Cardiac muscle cell (in vitro differentiated cells and primary cell): ENCODE results near the gene FBXO24. TPM values are rescaled to one million over a fixed set of nuclear protein-coding genes. Genes with fewer than 3 reads are reported as not detected.
"Not testable (repeated sequence)": the region's sequence is repeated elsewhere in the genome, so short reads cannot be mapped to it uniquely, and the experiment has no call there.

ENCODE experiments used
- DNase-seq, 2 donors: peaks; one replicate each; pipeline versions ENCODE4 v3.0.0 to v3.0.0-alpha.2; 2010 to 2017; ENCODE audit warnings: low read depth in 1 of 2, low spot score in 1 of 2
- H3K27ac ChIP-seq: fragments of 200-600 bp; sonication (generic); 2 replicates; pipeline ENCODE4 v1.5.1; 2016
- H3K27me3 ChIP-seq: fragments of 200-600 bp; sonication (generic); 2 replicates; pipeline ENCODE4 v1.6.0; 2016; ENCODE audit warnings: control low read depth
- H3K36me3 ChIP-seq: fragments of 200-600 bp; sonication (generic); 2 replicates; pipeline ENCODE4 v1.5.1; 2016; ENCODE audit warnings: control low read depth
- H3K4me1 ChIP-seq: fragments of 200-600 bp; sonication (generic); 2 replicates; pipeline ENCODE4 v1.8.1; 2017; ENCODE audit warnings: low read depth, mild to moderate bottlenecking, mixed run types
- H3K4me3 ChIP-seq: fragments of 200-600 bp; sonication (generic); 2 replicates; pipeline ENCODE4 v1.5.1; 2016; ENCODE audit warnings: mild to moderate bottlenecking
- H3K9me3 ChIP-seq: fragments of 200-600 bp; sonication (generic); 2 replicates; pipeline ENCODE4 v1.5.1; 2017; ENCODE audit warnings: low read depth, mild to moderate bottlenecking, control low read depth
- CTCF ChIP-seq: IDR thresholded peaks from 2 replicates; pipeline ENCODE4 v1.5.1; 2012; ENCODE audit warnings: low read depth, mild to moderate bottlenecking, low read length
- polyA plus RNA-seq: library from polyadenylated mRNA; unstranded; fragments of >200 nt; fragmentation: Nextera tagmentation; extraction: Ambion mirVana; gene quantifications from 2 replicates; pipeline ENCODE4 v1.2.1, GENCODE V29; 2016
- total RNA-seq: library from RNA; depleted of rRNA; stranded (reverse); fragments of >200 nt; gene quantifications from 2 replicates; pipeline ENCODE4 v1.2.3, GENCODE V29; 2016

FBXO24 gene
- total RNA-seq (0.78 and 1.9 TPM in 2 replicates), polyA plus RNA-seq (2.3 and 4.1 TPM in 2 replicates)

- H3K9me3 ChIP-seq, result no peaks in the 10 kb centered on the region
- no peak for TF ChIP-seq CTCF
- peak; percentile 100 for DNase-seq
- H3K27ac ChIP-seq, result peak within 1 kb of the TSS; percentile 95
- peak within 1 kb of the TSS; percentile 98 for H3K4me3 ChIP-seq
- no peaks in the 10 kb centered on the region for H3K27me3 ChIP-seq
- peaks cover 3% of the 10 kb centered on the region for H3K36me3 ChIP-seq
- peaks cover 24% of the 10 kb centered on the region for H3K4me1 ChIP-seq
Measured at GRCh38 chr7:100586266-100587025, at the start of gene FBXO24. FBXO24 (plus strand) TSS chr7:100586328; CDS start chr7:100586626, 298 bp downstream.

GRCh38 chr7:100536695-100537094, 49.4 kb upstream of the FBXO24 start:
- H3K27me3 ChIP-seq, H3K4me3 ChIP-seq, H3K27ac ChIP-seq, H3K9me3 ChIP-seq, DNase-seq, H3K4me1 ChIP-seq, H3K36me3 ChIP-seq: not testable (repeated sequence)

- Histone ChIP-seq H3K4me3 (peak overlapping the region; percentile 15), H3K9me3 (no peaks in the 10 kb centered on the region), H3K27ac (peak overlapping the region; percentile 52), H3K36me3 (no peaks in the 10 kb centered on the region), H3K27me3 (no peaks in the 10 kb centered on the region), H3K4me1 (no peaks in the 10 kb centered on the region)
- no peak for TF ChIP-seq CTCF
- DNase-seq, result no peak
Measured at GRCh38 chr7:100538348-100538653, 47.8 kb upstream of the FBXO24 start.

- DNase-seq, result peak; percentile 100
- H3K27ac ChIP-seq, result peak within 1 kb of the TSS; percentile 52
- no peaks in the 10 kb centered on the region for H3K4me1 ChIP-seq
- peak within 1 kb of the TSS; percentile 48 for H3K4me3 ChIP-seq
- no peaks in the 10 kb centered on the region for H3K36me3 ChIP-seq
- no peaks in the 10 kb centered on the region for H3K27me3 ChIP-seq
- TF ChIP-seq CTCF, result no peak
- H3K9me3 ChIP-seq, result no peaks in the 10 kb centered on the region
Measured at GRCh38 chr7:100538654-100539435, 47.3 kb upstream of the FBXO24 start, which contains the start of gene AGFG2. AGFG2 (plus strand) TSS chr7:100539203; CDS start chr7:100539347, 144 bp downstream.

GRCh38 chr7:100539436-100540006, 46.6 kb upstream of the FBXO24 start:
- Histone ChIP-seq H3K9me3 (no peaks in the 10 kb centered on the region), H3K36me3 (no peaks in the 10 kb centered on the region), H3K27ac (peak overlapping the region; percentile 7), H3K4me3 (peak overlapping the region; percentile 48), H3K4me1 (peaks cover 2% of the 10 kb centered on the region), H3K27me3 (no peaks in the 10 kb centered on the region)
- DNase-seq, result no peak
- TF ChIP-seq CTCF, result no peak
